ENCODE data around the gene UNC5CL.
"Not testable (repeated sequence)": the region's sequence is repeated elsewhere in the genome, so short reads cannot be mapped to it uniquely, and the experiment has no call there.

Gene UNC5CL

GRCh38 chr6:41022294-41022693, 16.7 kb downstream of the UNC5CL start:
- H3K79me1 ChIP-seq (ENCODE audit: low read depth, low read length), result no peaks in the 10 kb centered on the region
- no peak overlapping the region for H3K4ac ChIP-seq (ENCODE audit: low read length)
- no peak overlapping the region for H2BK12ac ChIP-seq (ENCODE audit: low read length)
- no peak overlapping the region for H3K27ac ChIP-seq (replicated peaks; ENCODE audit: low read length)
- H3K9me3 ChIP-seq (replicated peaks in 1 of 2; ENCODE audit: control insufficient read depth in 2 of 2, insufficient read depth in 1 of 2, low read depth in 1 of 2, low read length in 2 of 2), result no peaks in the 10 kb centered on the region
- no peak overlapping the region for H3K4me2 ChIP-seq (ENCODE audit: insufficient read depth, low read length, poor library complexity, severe bottlenecking)
- no peak overlapping the region for H3K4me3 ChIP-seq (ENCODE audit: low read length in 2 of 2)
- no peaks in the 10 kb centered on the region for H3K36me3 ChIP-seq (replicated peaks in 1 of 2; ENCODE audit: control insufficient read depth in 2 of 2, insufficient read depth in 2 of 2, low read length in 2 of 2)
- H2BK120ac ChIP-seq (ENCODE audit: low read depth, low read length), result no peak overlapping the region
- no peak overlapping the region for H4K8ac ChIP-seq (ENCODE audit: low read depth, low read length)
- H3K4me1 ChIP-seq (ENCODE audit: control insufficient read depth in 2 of 2, insufficient read depth in 1 of 2, low read depth in 1 of 2, low read length in 2 of 2), result peaks cover 2 to 3% of the 10 kb centered on the region in 2 donors
- H4K91ac ChIP-seq (ENCODE audit: low read depth, low read length, poor library complexity), result no peak overlapping the region
- H3K18ac ChIP-seq (ENCODE audit: low read length), result no peak overlapping the region
- no peak overlapping the region for H2AK5ac ChIP-seq (ENCODE audit: low read depth, low read length)
- no peak overlapping the region for H2AFZ ChIP-seq (ENCODE audit: low read length)
- H3K14ac ChIP-seq (ENCODE audit: low read length), result no peak overlapping the region
- H3K23ac ChIP-seq (ENCODE audit: low read depth, low read length, poor library complexity), result no peak overlapping the region
- no peaks in the 10 kb centered on the region for H3K27me3 ChIP-seq (ENCODE audit: control insufficient read depth in 3 of 3, insufficient read depth in 3 of 3, low read depth in 1 of 3, low read length in 3 of 3)
- no peak overlapping the region for H3K9ac ChIP-seq (ENCODE audit: low read depth, low read length, poor library complexity)
- no peak for DNase-seq (ENCODE audit: low spot score)
- no peak overlapping the region for H2BK5ac ChIP-seq (ENCODE audit: low read length)
- H2BK15ac ChIP-seq (ENCODE audit: low read length), result no peak overlapping the region

GRCh38 chr6:41021832-41022231, 17.2 kb downstream of the UNC5CL start:
- H2BK15ac ChIP-seq (ENCODE audit: low read length), result no peak overlapping the region
- no peak overlapping the region for H3K9ac ChIP-seq (ENCODE audit: low read depth, low read length, poor library complexity)
- H3K27ac ChIP-seq (replicated peaks; ENCODE audit: low read length), result no peak overlapping the region
- H4K91ac ChIP-seq (ENCODE audit: low read depth, low read length, poor library complexity), result no peak overlapping the region
- H2AFZ ChIP-seq (ENCODE audit: low read length), result no peak overlapping the region
- no CpG with 5 or more reads among the region's 3 CpGs for WGBS, 2 donors (ENCODE audit: extremely low coverage in 2 of 2, insufficient read length in 2 of 2, insufficient replicate concordance in 1 of 2)
- no peaks in the 10 kb centered on the region for H3K27me3 ChIP-seq (ENCODE audit: control insufficient read depth in 3 of 3, insufficient read depth in 3 of 3, low read depth in 1 of 3, low read length in 3 of 3)
- no peak overlapping the region for H2BK120ac ChIP-seq (ENCODE audit: low read depth, low read length)
- no peak overlapping the region for H3K14ac ChIP-seq (ENCODE audit: low read length)
- no peak overlapping the region for H3K4me3 ChIP-seq (ENCODE audit: low read length in 2 of 2)
- no peak overlapping the region for H3K18ac ChIP-seq (ENCODE audit: low read length)
- H3K4me1 ChIP-seq (ENCODE audit: control insufficient read depth in 2 of 2, insufficient read depth in 1 of 2, low read depth in 1 of 2, low read length in 2 of 2), result no peaks in the 10 kb centered on the region
- H3K4me2 ChIP-seq (ENCODE audit: insufficient read depth, low read length, poor library complexity, severe bottlenecking), result no peak overlapping the region
- H2AK5ac ChIP-seq (ENCODE audit: low read depth, low read length), result no peak overlapping the region
- H3K9me3 ChIP-seq (replicated peaks in 1 of 2; ENCODE audit: control insufficient read depth in 2 of 2, insufficient read depth in 1 of 2, low read depth in 1 of 2, low read length in 2 of 2), result no peaks in the 10 kb centered on the region
- no peak overlapping the region for H3K4ac ChIP-seq (ENCODE audit: low read length)
- H2BK12ac ChIP-seq (ENCODE audit: low read length), result no peak overlapping the region
- no peak overlapping the region for H3K23ac ChIP-seq (ENCODE audit: low read depth, low read length, poor library complexity)
- H3K36me3 ChIP-seq (replicated peaks in 1 of 2; ENCODE audit: control insufficient read depth in 2 of 2, insufficient read depth in 2 of 2, low read length in 2 of 2), result no peaks in the 10 kb centered on the region
- H3K79me1 ChIP-seq (ENCODE audit: low read depth, low read length), result no peaks in the 10 kb centered on the region
- no peak overlapping the region for H2BK5ac ChIP-seq (ENCODE audit: low read length)
- no peak overlapping the region for H4K8ac ChIP-seq (ENCODE audit: low read depth, low read length)
- DNase-seq (ENCODE audit: low spot score), result no peak

- no peak overlapping the region for H2AK5ac ChIP-seq (ENCODE audit: low read depth, low read length)
- no peak overlapping the region for H3K4me2 ChIP-seq (ENCODE audit: insufficient read depth, low read length, poor library complexity, severe bottlenecking)
- H2BK5ac ChIP-seq (ENCODE audit: low read length), result no peak overlapping the region
- H3K4me3 ChIP-seq (ENCODE audit: low read length in 2 of 2), result no peak overlapping the region
- no peaks in the 10 kb centered on the region for H3K36me3 ChIP-seq (replicated peaks in 1 of 2; ENCODE audit: control insufficient read depth in 2 of 2, insufficient read depth in 2 of 2, low read length in 2 of 2)
- H3K18ac ChIP-seq (ENCODE audit: low read length), result no peak overlapping the region
- H4K8ac ChIP-seq (ENCODE audit: low read depth, low read length), result no peak overlapping the region
- H2AFZ ChIP-seq (ENCODE audit: low read length), result no peak overlapping the region
- no CpG with 5 or more reads among the region's 1 CpG for WGBS, 2 donors (ENCODE audit: extremely low coverage in 2 of 2, insufficient read length in 2 of 2, insufficient replicate concordance in 1 of 2)
- H3K27me3 ChIP-seq (ENCODE audit: control insufficient read depth in 3 of 3, insufficient read depth in 3 of 3, low read depth in 1 of 3, low read length in 3 of 3), result no peaks in the 10 kb centered on the region
- no peak overlapping the region for H3K23ac ChIP-seq (ENCODE audit: low read depth, low read length, poor library complexity)
- H2BK12ac ChIP-seq (ENCODE audit: low read length), result no peak overlapping the region
- no peak overlapping the region for H2BK120ac ChIP-seq (ENCODE audit: low read depth, low read length)
- no peaks in the 10 kb centered on the region for H3K79me1 ChIP-seq (ENCODE audit: low read depth, low read length)
- H3K27ac ChIP-seq (replicated peaks; ENCODE audit: low read length), result no peak overlapping the region
- no peak overlapping the region for H2BK15ac ChIP-seq (ENCODE audit: low read length)
- H4K91ac ChIP-seq (ENCODE audit: low read depth, low read length, poor library complexity), result no peak overlapping the region
- peaks cover 0 to 2% of the 10 kb centered on the region in 2 donors for H3K9me3 ChIP-seq (replicated peaks in 1 of 2; ENCODE audit: control insufficient read depth in 2 of 2, insufficient read depth in 1 of 2, low read depth in 1 of 2, low read length in 2 of 2)
- no peaks in the 10 kb centered on the region for H3K4me1 ChIP-seq (ENCODE audit: control insufficient read depth in 2 of 2, insufficient read depth in 1 of 2, low read depth in 1 of 2, low read length in 2 of 2)
- H3K4ac ChIP-seq (ENCODE audit: low read length), result no peak overlapping the region
- no peak overlapping the region for H3K14ac ChIP-seq (ENCODE audit: low read length)
- no peak for DNase-seq (ENCODE audit: low spot score)
- H3K9ac ChIP-seq (ENCODE audit: low read depth, low read length, poor library complexity), result no peak overlapping the region
Observed at GRCh38 chr6:41017663-41018062, 21.4 kb downstream of the UNC5CL start.

- not testable (repeated sequence) for H3K4me1 ChIP-seq (ENCODE audit: control insufficient read depth in 2 of 2, insufficient read depth in 1 of 2, low read depth in 1 of 2, low read length in 2 of 2); H3K79me1 ChIP-seq (ENCODE audit: low read depth, low read length); H4K91ac ChIP-seq (ENCODE audit: low read depth, low read length, poor library complexity); H2BK5ac ChIP-seq (ENCODE audit: low read length); H3K27ac ChIP-seq (replicated peaks; ENCODE audit: low read length); H3K4me3 ChIP-seq (ENCODE audit: low read length in 2 of 2); H3K27me3 ChIP-seq (ENCODE audit: control insufficient read depth in 3 of 3, insufficient read depth in 3 of 3, low read depth in 1 of 3, low read length in 3 of 3); H3K9ac ChIP-seq (ENCODE audit: low read depth, low read length, poor library complexity); H2BK120ac ChIP-seq (ENCODE audit: low read depth, low read length); DNase-seq (ENCODE audit: low spot score); H4K8ac ChIP-seq (ENCODE audit: low read depth, low read length); H3K4ac ChIP-seq (ENCODE audit: low read length); H2BK15ac ChIP-seq (ENCODE audit: low read length); H2BK12ac ChIP-seq (ENCODE audit: low read length); H2AFZ ChIP-seq (ENCODE audit: low read length); H3K36me3 ChIP-seq (replicated peaks in 1 of 2; ENCODE audit: control insufficient read depth in 2 of 2, insufficient read depth in 2 of 2, low read length in 2 of 2); H3K14ac ChIP-seq (ENCODE audit: low read length); H3K18ac ChIP-seq (ENCODE audit: low read length); H2AK5ac ChIP-seq (ENCODE audit: low read depth, low read length); H3K23ac ChIP-seq (ENCODE audit: low read depth, low read length, poor library complexity); H3K9me3 ChIP-seq (replicated peaks in 1 of 2; ENCODE audit: control insufficient read depth in 2 of 2, insufficient read depth in 1 of 2, low read depth in 1 of 2, low read length in 2 of 2); H3K4me2 ChIP-seq (ENCODE audit: insufficient read depth, low read length, poor library complexity, severe bottlenecking)
- WGBS, 2 donors (ENCODE audit: extremely low coverage in 2 of 2, insufficient read length in 2 of 2, insufficient replicate concordance in 1 of 2), result no CpG with 5 or more reads among the region's 5 CpGs
Observed at GRCh38 chr6:41015860-41016259, 23.2 kb downstream of the UNC5CL start.
